IPS DF 6.9 (cell line): Measurements from ENCODE around the gene IMMP2L.

Experiments
- DNase-seq: peaks from one replicate; pipeline ENCODE4 v3.0.0-alpha.2; 2013; ENCODE audit warnings: low read depth, low spot score
- H3K27ac ChIP-seq: one replicate; pipeline ENCODE4 v1.5.1; 2013; ENCODE audit warnings: low read length, control low read depth
- H3K27me3 ChIP-seq: 2 replicates; pipeline ENCODE4 v1.6.1; 2013; ENCODE audit warnings: mild to moderate bottlenecking, low read length; ENCODE audit not compliant: control insufficient read depth, insufficient read depth
- H3K36me3 ChIP-seq: 2 replicates; pipeline ENCODE4 v1.6.1; 2013; ENCODE audit warnings: low read length; ENCODE audit not compliant: control insufficient read depth, insufficient read depth
- H3K4me1 ChIP-seq: 2 replicates; pipeline ENCODE4 v1.6.1; 2013; ENCODE audit warnings: low read length; ENCODE audit not compliant: control insufficient read depth, insufficient read depth
- H3K4me3 ChIP-seq: 2 replicates; pipeline ENCODE4 v1.5.1; 2013; ENCODE audit warnings: mild to moderate bottlenecking, low read length
- H3K9me3 ChIP-seq: 2 replicates; pipeline ENCODE4 v1.6.1; 2013; ENCODE audit warnings: low read length, inconsistent platforms; ENCODE audit not compliant: control insufficient read depth, insufficient read depth
- WGBS: extraction: QIAGEN DNeasy Blood & Tissue Kit; methylation state at CpG from one replicate; pipeline ENCODE4 v1.1.7; 2013; ENCODE audit warnings: mixed read lengths, missing lambda C conversion rate; ENCODE audit not compliant: insufficient read length, insufficient coverage; 5-methylcytosine and 5-hydroxymethylcytosine counted together

Gene IMMP2L

GRCh38 chr7:110754649-110755048, 807.6 kb downstream of the IMMP2L start:
- Histone ChIP-seq H3K4me3 (no peak overlapping the region), H3K9me3 (no peaks in the 10 kb centered on the region), H3K4me1 (no peaks in the 10 kb centered on the region), H3K27me3 (no peaks in the 10 kb centered on the region), H3K27ac (no peak overlapping the region), H3K36me3 (no peaks in the 10 kb centered on the region)
- WGBS: no CpG with 5 or more reads among the region's 4 CpGs
- DNase-seq: no peak

- Histone ChIP-seq H3K36me3 (no peaks in the 10 kb centered on the region), H3K4me3 (no peak overlapping the region), H3K27me3 (no peaks in the 10 kb centered on the region), H3K4me1 (no peaks in the 10 kb centered on the region), H3K27ac (no peak overlapping the region), H3K9me3 (no peaks in the 10 kb centered on the region)
- no peak for DNase-seq
- no CpG with 5 or more reads among the region's 3 CpGs for WGBS
Measured at GRCh38 chr7:110750931-110751605, 811.2 kb downstream of the IMMP2L start.

- no peaks in the 10 kb centered on the region for H3K4me1 ChIP-seq
- DNase-seq: no peak
- no peaks in the 10 kb centered on the region for H3K9me3 ChIP-seq
- no peak overlapping the region for H3K4me3 ChIP-seq
- WGBS: no CpG with 5 or more reads among the region's 1 CpG
- H3K27me3 ChIP-seq: no peaks in the 10 kb centered on the region
- no peaks in the 10 kb centered on the region for H3K36me3 ChIP-seq
- H3K27ac ChIP-seq: no peak overlapping the region
Measured at GRCh38 chr7:110733221-110733620, 829.1 kb downstream of the IMMP2L start.

- Histone ChIP-seq H3K27me3 (no peaks in the 10 kb centered on the region), H3K27ac (no peak overlapping the region), H3K4me3 (no peak overlapping the region), H3K9me3 (no peaks in the 10 kb centered on the region), H3K4me1 (peaks cover 1% of the 10 kb centered on the region; the same call in 1 of the 2 replicates), H3K36me3 (no peaks in the 10 kb centered on the region)
- no peak for DNase-seq
- WGBS: no CpG with 5 or more reads among the region's 6 CpGs
Measured at GRCh38 chr7:110724811-110725210, 837.5 kb downstream of the IMMP2L start.

GRCh38 chr7:110721395-110721794, 840.9 kb downstream of the IMMP2L start:
- DNase-seq: no peak
- no CpG with 5 or more reads among the region's 2 CpGs for WGBS
- Histone ChIP-seq H3K4me3 (no peak overlapping the region), H3K4me1 (peaks cover 1% of the 10 kb centered on the region; the same call in 1 of the 2 replicates), H3K27ac (no peak overlapping the region), H3K36me3 (no peaks in the 10 kb centered on the region), H3K27me3 (no peaks in the 10 kb centered on the region), H3K9me3 (no peaks in the 10 kb centered on the region)

- no CpG with 5 or more reads among the region's 3 CpGs for WGBS
- no peak overlapping the region for H3K27ac ChIP-seq
- H3K36me3 ChIP-seq: no peaks in the 10 kb centered on the region
- no peak for DNase-seq
- no peaks in the 10 kb centered on the region for H3K27me3 ChIP-seq
- H3K9me3 ChIP-seq: no peaks in the 10 kb centered on the region
- no peak overlapping the region for H3K4me3 ChIP-seq
- peaks cover 1% of the 10 kb centered on the region; the same call in 1 of the 2 replicates for H3K4me1 ChIP-seq
Measured at GRCh38 chr7:110720626-110721025, 841.7 kb downstream of the IMMP2L start.

- Histone ChIP-seq H3K9me3 (no peaks in the 10 kb centered on the region), H3K36me3 (no peaks in the 10 kb centered on the region), H3K27me3 (no peaks in the 10 kb centered on the region), H3K27ac (no peak overlapping the region), H3K4me1 (peaks cover 1% of the 10 kb centered on the region; the same call in 1 of the 2 replicates), H3K4me3 (no peak overlapping the region)
- no peak for DNase-seq
- WGBS: no CpG with 5 or more reads among the region's 3 CpGs
Measured at GRCh38 chr7:110719741-110720140, 842.6 kb downstream of the IMMP2L start.

- no peaks in the 10 kb centered on the region for H3K9me3 ChIP-seq
- H3K36me3 ChIP-seq: no peaks in the 10 kb centered on the region
- peak; percentile 70 for DNase-seq
- no peak overlapping the region for H3K27ac ChIP-seq
- peaks cover 1% of the 10 kb centered on the region; the same call in 1 of the 2 replicates for H3K4me1 ChIP-seq
- H3K4me3 ChIP-seq: no peak overlapping the region
- WGBS: no CpG with 5 or more reads among the region's 3 CpGs
- H3K27me3 ChIP-seq: no peaks in the 10 kb centered on the region
Measured at GRCh38 chr7:110718503-110719205, 843.6 kb downstream of the IMMP2L start.

- WGBS: no CpG with 5 or more reads among the region's 2 CpGs
- Histone ChIP-seq H3K9me3 (no peaks in the 10 kb centered on the region), H3K27me3 (no peaks in the 10 kb centered on the region), H3K36me3 (no peaks in the 10 kb centered on the region), H3K4me3 (no peak overlapping the region), H3K27ac (no peak overlapping the region), H3K4me1 (no peaks in the 10 kb centered on the region)
- DNase-seq: no peak
Measured at GRCh38 chr7:110704225-110704624, 858.1 kb downstream of the IMMP2L start.

- no peak overlapping the region for H3K4me3 ChIP-seq
- no peak overlapping the region for H3K27ac ChIP-seq
- no peak for DNase-seq
- H3K4me1 ChIP-seq: peaks cover 2% of the 10 kb centered on the region; the same call in 1 of the 2 replicates
- no CpG with 5 or more reads among the region's 3 CpGs for WGBS
- no peaks in the 10 kb centered on the region for H3K9me3 ChIP-seq
- H3K36me3 ChIP-seq: no peaks in the 10 kb centered on the region
- no peaks in the 10 kb centered on the region for H3K27me3 ChIP-seq
Measured at GRCh38 chr7:110698576-110698975, 863.7 kb downstream of the IMMP2L start.
